ENCODE data around the gene RFTN2.

DNA sequence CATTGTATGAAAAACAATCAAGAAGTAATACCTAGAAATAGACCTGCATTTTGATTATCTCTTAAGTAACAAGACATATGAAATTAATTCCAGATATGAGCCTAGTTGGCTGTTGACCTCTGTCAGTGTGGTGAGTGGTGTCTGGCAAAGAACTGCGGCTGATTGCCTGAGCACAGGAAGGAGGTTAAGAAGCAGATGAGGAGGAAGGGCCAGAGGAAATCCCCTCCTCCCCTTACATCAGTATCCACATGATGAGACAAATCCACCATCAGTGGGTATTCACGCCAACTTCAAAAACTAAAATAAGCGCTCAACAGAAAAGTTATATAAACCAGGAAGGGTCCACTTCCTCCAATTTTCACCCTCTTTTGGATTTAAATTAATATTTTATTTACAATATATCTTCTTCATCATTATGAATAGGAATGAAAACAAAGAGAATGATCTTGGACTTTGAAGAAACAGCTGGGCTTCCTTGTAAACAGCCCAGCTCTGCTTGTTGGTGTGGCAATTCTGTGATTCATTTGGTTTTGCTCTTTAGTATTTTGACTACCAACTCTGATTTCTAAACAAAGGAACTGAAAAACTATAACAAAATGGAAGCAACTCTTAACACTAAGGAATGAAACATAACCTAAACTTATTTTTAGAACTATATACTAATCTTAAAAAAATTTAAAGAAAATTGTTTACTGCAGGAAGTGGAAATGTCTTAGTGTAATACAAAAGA lies 27.3 kb downstream of the RFTN2 start:
- TF ChIP-seq, protein P1, sequence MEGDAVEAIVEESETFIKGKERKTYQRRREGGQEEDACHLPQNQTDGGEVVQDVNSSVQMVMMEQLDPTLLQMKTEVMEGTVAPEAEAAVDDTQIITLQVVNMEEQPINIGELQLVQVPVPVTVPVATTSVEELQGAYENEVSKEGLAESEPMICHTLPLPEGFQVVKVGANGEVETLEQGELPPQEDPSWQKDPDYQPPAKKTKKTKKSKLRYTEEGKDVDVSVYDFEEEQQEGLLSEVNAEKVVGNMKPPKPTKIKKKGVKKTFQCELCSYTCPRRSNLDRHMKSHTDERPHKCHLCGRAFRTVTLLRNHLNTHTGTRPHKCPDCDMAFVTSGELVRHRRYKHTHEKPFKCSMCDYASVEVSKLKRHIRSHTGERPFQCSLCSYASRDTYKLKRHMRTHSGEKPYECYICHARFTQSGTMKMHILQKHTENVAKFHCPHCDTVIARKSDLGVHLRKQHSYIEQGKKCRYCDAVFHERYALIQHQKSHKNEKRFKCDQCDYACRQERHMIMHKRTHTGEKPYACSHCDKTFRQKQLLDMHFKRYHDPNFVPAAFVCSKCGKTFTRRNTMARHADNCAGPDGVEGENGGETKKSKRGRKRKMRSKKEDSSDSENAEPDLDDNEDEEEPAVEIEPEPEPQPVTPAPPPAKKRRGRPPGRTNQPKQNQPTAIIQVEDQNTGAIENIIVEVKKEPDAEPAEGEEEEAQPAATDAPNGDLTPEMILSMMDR (IDR thresholded peaks at IDR 0.05; ENCODE audit: poor library complexity, severe bottlenecking): no peak
- TF ChIP-seq, protein P2, sequence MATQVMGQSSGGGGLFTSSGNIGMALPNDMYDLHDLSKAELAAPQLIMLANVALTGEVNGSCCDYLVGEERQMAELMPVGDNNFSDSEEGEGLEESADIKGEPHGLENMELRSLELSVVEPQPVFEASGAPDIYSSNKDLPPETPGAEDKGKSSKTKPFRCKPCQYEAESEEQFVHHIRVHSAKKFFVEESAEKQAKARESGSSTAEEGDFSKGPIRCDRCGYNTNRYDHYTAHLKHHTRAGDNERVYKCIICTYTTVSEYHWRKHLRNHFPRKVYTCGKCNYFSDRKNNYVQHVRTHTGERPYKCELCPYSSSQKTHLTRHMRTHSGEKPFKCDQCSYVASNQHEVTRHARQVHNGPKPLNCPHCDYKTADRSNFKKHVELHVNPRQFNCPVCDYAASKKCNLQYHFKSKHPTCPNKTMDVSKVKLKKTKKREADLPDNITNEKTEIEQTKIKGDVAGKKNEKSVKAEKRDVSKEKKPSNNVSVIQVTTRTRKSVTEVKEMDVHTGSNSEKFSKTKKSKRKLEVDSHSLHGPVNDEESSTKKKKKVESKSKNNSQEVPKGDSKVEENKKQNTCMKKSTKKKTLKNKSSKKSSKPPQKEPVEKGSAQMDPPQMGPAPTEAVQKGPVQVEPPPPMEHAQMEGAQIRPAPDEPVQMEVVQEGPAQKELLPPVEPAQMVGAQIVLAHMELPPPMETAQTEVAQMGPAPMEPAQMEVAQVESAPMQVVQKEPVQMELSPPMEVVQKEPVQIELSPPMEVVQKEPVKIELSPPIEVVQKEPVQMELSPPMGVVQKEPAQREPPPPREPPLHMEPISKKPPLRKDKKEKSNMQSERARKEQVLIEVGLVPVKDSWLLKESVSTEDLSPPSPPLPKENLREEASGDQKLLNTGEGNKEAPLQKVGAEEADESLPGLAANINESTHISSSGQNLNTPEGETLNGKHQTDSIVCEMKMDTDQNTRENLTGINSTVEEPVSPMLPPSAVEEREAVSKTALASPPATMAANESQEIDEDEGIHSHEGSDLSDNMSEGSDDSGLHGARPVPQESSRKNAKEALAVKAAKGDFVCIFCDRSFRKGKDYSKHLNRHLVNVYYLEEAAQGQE (IDR thresholded peaks at IDR 0.05; ENCODE audit: borderline replicate concordance): no peak
- TF ChIP-seq RAD21 (conservative IDR thresholded peaks at IDR 0.05): no peak
- TF ChIP-seq TAF1 (IDR thresholded peaks at IDR 0.05; ENCODE audit: low read depth): no peak
- no peak for TF ChIP-seq POLR2AphosphoS5 (IDR thresholded peaks at IDR 0.05)
- no peak for TF ChIP-seq EZH2 (IDR thresholded peaks at IDR 0.05; ENCODE audit: borderline replicate concordance, insufficient read depth, low read length, poor library complexity, severe bottlenecking)
- TF ChIP-seq EP300 (conservative IDR thresholded peaks at IDR 0.05; ENCODE audit: poor library complexity, severe bottlenecking): no peak

Data from neural cell (in vitro differentiated cells).